GM12872 (cell line): ENCODE measurements around the gene SLC12A8.

Experiments used
- CTCF ChIP-seq: IDR thresholded peaks from 3 replicates; pipeline ENCODE4 v1.5.1; 2011; ENCODE audit warnings: low read depth, mild to moderate bottlenecking, low read length, moderate library complexity; ENCODE audit not compliant: insufficient read depth

SLC12A8 gene

GRCh38 chr3:125140818-125141595 is 71.5 kb downstream of the SLC12A8 start:
- no peak for TF ChIP-seq CTCF

DNA sequence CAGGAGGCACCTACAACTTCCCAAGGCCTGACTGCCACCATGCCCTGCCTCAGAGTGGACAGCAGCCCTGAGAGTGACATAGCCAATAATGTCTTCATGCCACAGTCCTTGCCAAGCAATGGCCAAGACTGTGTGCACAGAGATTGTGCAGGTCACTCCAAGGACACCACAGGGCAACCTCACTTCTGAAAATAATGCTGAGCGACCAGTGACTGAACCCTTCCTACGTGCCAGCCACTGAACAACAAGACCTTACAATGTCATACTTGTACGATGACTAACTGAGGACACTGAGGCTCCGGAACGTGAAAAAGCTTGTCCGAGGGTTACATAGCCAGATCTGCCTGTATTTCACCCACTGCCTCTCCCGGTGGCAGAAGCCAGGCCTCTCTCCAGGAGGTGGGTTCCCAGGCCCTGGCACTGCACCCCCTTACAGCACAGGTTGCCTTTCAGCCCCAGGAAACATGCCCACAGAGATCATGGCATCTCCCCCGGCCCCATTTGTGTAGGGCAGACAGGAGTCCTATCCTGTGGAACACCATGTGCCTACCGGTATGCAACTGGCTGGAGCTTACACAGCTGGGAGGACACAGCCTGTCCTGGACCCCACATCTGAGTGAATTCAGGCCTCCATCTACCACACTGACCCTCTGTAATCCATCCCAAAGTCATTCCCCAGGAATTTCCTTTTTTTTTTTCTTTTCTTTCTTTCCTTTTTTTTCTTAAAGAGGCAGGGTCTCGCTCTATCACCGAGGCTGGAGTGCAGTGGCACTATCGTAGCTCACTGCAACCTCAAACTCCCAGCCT is 72.3 kb downstream of the SLC12A8 start:
- TF ChIP-seq CTCF, result no peak

DNA sequence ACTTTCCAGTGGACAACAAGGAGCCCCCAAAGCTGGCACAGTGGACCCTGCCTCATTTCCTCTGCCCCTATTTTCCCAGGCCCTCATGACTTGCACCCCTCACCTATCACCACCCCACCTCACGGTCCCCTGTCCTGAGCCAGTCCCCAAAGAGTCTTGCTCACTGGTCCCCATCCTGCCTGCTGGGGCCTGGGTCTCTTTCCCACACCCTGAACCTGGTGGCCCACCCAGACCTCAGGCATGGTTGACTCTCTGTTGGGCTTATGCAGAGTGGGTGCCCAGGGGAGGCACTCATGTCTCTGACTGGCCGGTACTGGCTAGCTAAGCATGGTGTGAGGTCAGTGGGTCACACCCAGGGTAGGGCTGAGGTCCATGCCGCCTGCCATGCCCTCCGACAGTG is 73.2 kb downstream of the SLC12A8 start:
- no peak for TF ChIP-seq CTCF

DNA sequence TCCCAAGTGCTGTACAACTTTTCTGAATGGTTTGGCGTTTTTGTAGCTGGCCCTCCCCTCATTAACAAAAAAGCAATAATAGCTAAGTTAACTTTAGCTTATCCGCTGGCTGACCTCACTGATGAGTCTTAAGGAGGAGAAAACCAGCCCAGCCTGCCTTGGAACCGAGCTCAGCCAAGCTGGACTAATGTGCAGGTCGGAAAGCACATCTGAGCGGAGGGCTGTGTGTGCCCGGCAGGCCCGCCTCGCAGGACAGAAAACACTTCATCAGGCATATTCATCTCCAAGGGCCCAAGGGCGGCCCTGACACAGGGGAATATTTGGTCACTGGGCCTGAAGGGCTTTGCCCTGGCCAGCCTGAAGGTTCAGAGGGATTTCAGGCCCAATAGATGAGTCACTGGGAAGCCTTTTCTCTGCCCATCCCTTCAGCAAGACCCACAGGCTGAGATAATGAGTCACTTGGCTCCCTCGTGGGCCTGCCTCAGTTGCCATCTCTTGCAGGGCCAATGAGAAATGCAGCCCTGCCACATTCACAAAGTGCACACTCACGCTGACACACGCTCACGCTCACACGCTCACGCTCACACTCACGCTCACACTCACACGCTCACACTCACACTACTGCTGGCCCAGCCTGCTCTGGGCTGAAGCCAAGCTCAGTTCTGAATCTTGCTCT is 75.1 kb downstream of the SLC12A8 start:
- TF ChIP-seq CTCF, result no peak

DNA sequence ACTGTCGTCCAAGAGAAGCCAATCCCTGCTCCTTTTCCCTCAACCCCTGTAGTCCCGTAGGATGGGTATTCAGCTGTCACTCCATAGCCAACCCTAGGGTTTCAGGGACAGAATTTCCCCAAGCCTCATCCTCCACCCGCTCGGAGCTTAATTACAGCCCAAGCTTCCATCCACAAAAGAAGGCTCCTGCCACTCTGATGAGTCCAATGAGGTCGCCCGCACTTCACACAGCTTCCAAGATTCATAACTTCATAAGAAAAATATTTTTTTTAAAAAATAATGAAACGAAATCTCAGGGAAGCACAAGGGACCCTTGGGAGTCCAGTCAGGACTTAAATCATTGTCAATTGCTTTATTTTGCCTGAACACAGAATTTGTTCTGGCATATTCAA is 75.6 kb downstream of the SLC12A8 start:
- no peak for TF ChIP-seq CTCF

- TF ChIP-seq CTCF, result no peak
Measured at GRCh38 chr3:125136515-125136914, 76.0 kb downstream of the SLC12A8 start.

DNA sequence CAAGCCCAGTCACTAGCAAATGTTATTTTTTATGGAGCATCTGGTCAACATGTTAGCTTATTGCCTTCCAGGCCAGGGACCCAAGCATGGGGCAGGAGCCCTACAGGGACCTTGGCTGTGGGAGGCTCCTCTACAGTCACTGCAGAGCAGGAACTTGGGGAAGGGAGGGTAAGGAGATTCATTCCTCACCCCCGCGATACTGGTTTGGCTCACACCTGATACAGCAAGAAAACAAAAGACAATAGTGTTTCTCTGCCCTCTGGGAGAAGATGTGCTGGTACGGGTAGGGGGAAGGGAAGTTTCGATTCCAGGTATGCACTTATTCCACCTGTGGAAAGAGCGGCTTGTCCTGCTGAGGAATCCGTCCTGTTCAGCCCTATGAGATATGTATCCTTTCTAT is 77.6 kb downstream of the SLC12A8 start:
- no peak for TF ChIP-seq CTCF
